ENCODE data around the gene LRRFIP2.
"Not testable (repeated sequence)": the region's sequence is repeated elsewhere in the genome, so short reads cannot be mapped to it uniquely, and the experiment has no call there.

Gene LRRFIP2

DNA sequence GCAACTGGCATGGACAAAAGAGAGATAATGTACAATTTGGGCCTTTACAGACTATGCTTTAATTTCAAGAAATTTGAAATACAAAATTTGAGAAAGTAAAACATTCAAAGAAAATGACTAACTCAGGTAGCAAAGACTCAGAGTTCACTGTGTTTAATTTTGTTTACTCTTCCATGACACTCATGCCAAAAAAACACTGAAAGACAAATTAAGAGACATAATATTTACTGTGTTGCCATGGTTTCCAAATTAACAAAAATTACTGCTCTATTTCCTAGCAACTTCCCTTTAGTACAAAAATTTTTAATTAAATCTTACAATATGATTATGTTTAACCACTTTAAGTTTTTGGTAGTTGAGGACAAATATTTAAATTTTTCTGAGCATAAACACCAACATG is 29.6 kb downstream of the LRRFIP2 start:
- DNase-seq (ENCODE audit: low read depth, low spot score): no peak

DNA sequence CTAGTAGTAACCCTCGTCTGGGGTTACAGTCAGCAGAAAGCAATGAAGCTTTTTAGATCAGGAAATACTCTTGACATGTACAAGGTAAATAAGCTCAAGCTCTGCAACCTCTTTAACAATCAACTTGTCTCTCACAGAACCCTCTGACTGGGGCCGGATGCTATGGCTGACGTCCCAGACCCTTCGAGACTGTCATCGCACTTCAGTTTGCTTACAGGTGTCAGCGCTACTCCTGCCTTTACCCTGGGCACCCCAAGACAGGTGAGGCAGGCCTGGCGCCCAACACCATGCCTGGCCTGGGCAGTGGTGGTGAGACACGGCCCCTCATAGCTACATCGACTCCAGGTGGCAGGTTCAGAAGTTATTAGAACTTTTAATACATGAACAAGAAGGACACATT is 30.6 kb downstream of the LRRFIP2 start:
- no peak for DNase-seq (ENCODE audit: low read depth, low spot score)

DNA sequence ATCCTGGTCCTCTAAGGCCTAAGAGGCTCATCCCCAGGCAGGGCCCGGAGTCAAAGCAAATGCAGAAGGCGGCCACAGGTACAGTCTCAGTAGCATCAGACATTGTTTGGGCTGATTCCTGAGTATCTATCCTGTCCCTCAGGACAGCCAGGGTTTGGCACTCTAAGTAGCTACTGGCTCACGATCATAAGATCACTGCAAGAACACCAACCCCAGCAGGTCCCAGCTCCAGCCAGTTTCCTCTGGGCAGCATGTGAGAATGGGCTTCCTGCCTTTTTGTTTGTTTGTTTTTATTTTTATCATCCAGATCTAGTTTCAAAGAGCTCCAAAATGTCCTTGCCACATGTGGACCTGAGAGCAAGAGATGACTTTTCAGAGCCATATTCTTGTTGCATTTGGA is 32.7 kb downstream of the LRRFIP2 start:
- no peak for DNase-seq (ENCODE audit: low read depth, low spot score)

DNA sequence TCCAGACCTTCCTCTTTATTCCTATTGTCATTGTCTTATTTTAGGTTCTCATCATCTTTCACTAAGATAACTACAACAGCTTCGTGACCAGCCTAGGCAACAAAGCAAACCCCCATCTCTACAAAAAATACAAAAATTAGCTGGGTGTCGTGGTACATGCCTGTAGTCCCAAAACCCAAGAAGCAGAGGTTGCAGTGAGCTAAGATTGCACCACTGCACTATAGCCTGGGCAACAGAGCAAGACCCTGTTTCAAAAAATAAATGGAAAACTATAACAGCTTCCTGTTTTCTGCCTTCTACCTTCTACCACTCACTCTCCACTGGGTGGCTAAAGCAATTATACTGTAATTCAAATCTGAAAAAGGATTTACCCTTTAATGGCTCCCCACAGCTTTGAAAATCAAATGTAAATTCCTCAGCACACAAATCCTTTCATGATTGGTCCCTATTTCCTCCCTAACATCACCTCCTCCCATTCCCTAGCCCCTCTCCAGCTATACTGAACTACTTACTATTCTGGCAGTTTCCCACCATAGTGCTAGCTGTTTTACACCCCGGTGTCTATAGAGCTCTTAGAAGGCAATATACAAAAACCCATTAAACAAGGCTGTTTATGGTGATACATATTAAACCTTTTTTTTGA is 33.4 kb downstream of the LRRFIP2 start:
- DNase-seq (ENCODE audit: low read depth, low spot score): no peak

DNA sequence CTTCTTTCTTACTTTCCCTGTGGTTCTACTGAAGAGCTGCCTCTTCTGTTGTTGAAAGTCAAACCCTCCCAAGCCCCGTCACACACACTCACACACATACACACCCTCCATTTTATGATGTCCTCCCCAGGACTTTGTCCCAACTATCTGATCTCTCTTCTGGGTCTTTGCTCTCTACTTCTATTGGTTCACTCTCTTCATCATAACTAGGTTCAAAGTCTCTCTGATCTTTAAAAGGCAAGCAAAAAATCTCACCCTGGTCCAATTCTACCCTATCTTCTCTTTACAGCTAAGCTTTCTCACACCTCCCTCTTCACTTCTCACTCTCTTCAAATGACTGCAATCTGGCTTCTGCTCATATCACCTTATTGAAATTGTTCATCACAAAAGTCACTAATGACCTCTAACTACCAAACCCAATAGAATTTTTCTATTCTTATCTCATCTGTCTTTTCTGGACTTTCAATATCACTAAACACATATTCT is 34.8 kb downstream of the LRRFIP2 start:
- no peak for DNase-seq (ENCODE audit: low read depth, low spot score)

DNA sequence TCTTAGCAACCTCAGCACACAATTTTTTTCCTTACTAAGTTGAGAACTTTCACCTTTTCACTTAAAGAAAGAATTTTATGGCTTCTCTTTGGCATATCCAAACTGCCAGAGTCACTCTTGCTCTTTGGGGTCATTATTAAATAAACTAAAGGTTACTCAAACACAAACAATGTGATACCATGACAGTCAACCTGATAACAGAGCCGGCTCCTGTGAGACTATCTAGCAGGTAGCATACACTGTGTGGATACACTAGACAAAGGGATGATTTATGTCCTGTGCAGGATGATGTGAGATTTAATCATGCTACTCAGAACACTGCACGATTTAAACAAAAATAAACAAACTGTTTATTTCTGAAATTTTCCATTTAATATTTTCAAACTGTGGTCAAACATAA is 35.6 kb downstream of the LRRFIP2 start:
- DNase-seq (ENCODE audit: low read depth, low spot score): no peak

DNA sequence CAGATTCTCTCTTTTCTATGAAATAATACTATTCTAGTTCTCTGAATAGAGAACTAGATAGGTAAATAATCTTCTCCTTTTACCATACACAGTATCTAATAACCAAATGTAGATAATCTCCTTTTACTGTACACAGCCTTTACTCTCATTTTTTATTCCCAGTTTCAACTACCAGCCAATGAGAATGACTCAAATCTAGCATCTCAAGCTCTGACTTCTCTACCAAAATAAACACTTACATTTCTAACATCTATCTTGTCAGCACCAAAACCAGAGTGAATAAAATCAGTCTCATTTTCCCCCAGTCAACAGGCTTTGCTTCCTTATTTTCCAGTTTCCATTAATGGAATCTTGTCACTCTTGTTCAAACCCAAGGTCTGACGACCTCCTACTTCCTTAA is 36.9 kb downstream of the LRRFIP2 start:
- DNase-seq (ENCODE audit: low read depth, low spot score): no peak

DNA sequence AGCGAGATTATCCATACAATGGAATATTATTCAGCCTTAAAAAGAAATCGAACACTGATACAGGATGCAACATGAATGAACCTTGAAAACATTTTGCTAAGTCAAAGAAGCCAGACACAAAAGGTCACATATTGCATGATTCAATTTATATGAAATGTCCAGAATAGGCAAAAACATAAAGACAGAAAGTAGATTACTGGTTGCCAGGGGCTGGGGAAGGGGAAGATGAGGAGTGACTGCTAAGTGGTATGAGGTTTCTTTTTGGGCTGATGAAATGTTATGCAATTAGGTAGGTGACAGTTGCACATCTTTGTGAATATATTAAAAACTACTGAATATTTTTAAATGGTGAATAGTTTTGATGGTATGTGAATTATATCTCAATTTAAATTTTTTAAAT is 38.3 kb downstream of the LRRFIP2 start:
- no peak for DNase-seq (ENCODE audit: low read depth, low spot score)

DNA sequence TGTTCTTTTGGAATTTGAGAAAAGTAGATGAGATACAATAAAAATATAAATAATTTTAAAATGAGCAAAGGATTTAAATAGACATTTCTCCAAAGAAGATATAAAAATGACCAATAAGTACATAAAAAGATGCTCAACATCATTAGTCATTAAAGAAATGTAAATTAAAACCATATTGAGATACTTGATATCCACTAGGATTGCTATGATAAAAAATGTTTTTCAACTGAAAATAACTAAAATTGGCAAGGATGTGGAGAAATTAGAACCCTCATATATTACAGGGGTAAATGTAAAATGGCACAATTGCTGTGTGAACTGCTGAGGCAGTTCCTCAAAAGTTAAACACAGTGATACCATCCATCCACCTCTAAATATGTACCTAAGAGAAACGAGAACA is 38.8 kb downstream of the LRRFIP2 start:
- DNase-seq (ENCODE audit: low read depth, low spot score): no peak

DNA sequence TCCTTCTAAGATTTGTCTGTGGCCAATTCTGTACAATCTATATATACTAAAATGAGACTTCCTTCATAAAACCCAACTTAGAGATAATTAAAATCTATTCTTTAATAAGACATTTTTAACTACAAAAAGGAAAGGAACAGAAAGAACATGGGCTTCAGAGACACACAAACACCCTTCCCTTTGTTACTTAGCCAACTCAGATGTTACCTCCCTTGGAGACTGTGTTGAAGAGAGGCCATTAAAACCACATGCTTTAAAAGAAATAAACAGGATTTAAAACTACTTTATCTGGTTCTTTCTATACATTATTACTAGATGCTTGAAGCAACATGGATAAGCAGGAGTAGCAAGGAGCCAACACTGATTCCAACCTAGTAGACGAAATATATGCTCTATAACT is 42.0 kb downstream of the LRRFIP2 start:
- DNase-seq (ENCODE audit: low read depth, low spot score): no peak

DNA sequence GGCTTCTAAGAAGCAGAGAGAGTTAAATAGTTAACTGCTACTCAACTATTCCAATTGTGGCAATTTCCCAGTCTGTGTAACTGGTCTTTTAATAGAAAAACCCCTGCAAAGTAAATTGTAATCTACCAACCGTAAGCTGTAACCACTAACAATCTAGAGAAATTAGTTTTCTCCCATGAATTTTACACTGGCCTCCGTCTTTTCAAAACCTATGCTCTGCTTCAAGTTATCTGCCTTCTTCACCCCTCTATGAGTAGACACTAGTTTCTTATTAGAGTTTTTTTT is 42.6 kb downstream of the LRRFIP2 start:
- no peak for DNase-seq (ENCODE audit: low read depth, low spot score)

DNA sequence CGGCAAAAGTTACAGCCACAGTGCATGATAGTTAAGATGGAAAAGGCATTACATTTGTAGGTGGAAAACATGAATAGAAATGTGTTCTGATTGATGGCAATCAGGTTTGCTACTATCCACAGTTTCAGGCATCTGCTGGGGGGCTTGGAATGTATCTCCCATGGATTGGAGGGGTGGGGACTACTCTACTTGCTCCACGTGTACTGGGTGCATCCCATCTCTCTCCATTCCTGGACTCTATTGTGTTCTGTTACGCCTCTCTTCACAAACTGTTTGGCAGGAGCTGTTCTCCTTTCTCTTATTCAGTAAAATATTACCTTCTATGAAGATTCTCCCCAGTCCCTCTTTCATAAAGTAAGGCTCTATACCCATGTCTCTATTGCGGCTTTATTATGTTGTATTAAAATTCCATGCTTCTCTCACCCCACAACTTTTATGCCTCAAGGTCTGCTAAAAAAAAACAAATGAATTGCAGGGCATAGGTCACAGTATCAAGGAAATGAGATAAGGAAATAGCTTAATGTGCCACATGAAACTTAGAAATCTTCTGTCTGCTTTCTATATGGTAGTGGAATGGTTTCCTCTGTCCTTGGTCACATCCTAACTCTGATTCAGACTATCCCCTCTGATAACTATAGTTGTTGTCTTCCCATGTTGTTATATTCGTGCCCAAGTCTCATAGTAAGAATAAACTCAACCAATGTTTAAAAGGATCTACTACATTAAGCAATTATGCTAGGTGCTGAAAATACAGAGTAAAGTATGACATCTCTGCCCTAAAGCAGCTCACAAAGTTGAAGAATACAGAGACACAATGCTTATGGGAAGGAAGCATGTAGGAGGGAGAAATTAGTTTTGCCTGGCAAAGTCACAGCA is 43.2 kb downstream of the LRRFIP2 start:
- DNase-seq (ENCODE audit: low read depth, low spot score): no peak

DNA sequence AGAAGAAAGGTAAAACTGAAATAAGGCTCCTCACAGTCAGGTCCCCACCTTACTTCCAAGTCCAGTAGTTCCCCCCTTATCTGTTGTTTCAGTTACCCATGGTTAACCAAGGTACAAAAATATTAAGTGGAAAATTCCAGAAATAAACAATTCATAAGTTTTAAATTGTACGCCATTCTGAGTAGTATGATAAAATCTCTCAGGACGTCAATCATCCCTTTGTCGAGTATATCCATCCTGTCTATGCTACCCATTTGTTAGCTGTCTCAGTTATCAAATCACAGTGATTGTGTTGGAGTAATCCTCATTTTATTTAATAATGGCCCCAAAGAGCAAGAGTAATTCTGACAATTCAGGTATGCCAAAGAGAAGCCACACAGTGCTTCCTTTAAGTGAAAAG is 43.9 kb downstream of the LRRFIP2 start:
- no peak for DNase-seq (ENCODE audit: low read depth, low spot score)

DNA sequence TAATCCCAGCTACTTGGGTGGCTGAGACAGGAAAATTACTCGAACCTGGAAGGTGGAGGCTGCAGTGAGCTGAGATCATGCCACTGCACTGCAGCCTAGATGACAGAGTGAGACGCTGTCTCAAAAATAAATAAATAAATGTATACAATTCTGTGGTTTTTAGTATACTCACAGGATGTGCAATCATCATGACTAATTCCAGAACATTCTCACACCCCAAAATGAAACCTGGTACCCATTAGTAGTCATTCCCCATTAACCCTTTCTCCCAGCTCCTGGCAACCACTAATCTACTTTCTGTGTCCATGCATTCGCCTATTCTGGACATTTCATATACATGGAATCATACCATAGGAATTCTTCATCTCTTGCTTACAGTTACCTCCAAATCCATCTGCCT is 44.5 kb downstream of the LRRFIP2 start:
- DNase-seq (ENCODE audit: low read depth, low spot score): no peak

DNA sequence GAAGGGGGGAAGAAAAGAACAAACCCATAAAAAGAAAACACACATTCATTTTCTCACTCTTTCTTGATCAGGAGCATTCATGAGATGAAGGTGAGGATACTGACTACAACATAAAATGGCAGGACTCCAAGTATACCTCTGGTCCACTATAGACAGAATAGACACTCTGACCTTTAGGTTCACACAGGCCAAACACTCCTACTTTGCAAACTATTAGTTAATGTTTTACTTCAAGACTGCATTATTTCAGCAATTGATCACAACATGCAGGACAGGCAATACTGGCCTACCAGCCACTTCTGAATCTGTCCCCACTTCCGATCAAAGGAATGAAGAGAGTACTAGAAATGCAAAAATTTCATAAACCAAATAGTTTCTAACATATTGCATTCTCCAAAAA is 47.0 kb downstream of the LRRFIP2 start:
- no peak for DNase-seq (ENCODE audit: low read depth, low spot score)

DNA sequence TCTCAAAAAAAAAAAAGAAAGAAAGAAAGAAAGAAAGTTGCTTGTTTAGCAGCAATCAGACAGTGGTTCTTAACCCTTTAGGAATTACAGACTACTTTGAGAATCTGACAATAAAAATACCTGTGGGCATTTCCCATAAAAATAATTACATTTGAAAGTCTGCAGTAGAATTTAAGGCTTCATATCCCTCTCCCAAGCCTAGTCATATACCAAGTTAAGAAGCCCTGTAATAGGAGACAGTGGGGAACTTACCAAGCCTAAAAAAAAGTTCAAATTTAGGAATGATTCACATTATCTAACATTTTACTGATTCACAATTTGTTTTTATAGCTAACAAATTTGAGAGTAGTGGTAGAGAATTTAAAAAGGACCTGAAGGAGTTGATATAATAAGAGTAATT is 47.5 kb downstream of the LRRFIP2 start:
- no peak for DNase-seq (ENCODE audit: low read depth, low spot score)

DNA sequence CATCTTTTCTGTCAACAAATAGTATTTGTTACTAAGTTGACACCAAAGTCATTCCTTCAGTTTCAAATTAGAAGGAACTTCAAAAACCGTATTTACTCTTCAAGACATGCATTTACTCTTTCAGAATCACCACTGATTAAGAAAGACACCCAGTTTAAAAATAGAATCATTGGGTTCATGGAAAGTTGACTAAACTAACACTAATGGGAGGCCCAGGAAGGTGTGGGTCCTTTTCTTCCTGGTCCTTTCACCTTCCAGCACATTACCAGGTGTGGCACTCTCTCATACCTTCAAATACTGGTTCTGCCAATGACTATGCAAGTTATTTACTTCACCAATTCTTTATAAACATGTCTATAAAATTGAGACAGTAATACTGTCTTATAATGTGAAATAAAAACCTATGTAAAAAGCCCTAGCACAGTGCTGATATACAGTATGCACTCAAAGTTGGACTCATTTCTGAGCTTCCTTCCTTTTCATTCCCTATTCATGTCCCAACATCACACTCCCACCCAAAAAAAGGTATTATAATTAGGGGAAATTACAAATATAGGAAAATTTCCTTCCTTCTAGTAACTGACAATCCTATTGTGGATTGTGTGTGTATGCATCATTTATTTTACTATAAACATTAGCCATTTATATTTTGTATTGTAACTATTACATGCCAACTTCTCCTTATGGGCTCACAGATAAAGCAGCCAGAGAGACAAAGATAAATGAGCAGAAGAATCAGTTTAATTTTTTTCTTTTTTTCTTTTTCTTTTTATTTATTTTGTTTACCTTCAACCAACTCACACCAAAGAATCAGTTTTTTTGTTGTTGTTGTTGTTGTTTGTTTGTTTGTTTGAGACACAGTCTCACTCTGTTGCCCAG is 48.9 kb downstream of the LRRFIP2 start:
- no peak for DNase-seq (ENCODE audit: low read depth, low spot score)

DNA sequence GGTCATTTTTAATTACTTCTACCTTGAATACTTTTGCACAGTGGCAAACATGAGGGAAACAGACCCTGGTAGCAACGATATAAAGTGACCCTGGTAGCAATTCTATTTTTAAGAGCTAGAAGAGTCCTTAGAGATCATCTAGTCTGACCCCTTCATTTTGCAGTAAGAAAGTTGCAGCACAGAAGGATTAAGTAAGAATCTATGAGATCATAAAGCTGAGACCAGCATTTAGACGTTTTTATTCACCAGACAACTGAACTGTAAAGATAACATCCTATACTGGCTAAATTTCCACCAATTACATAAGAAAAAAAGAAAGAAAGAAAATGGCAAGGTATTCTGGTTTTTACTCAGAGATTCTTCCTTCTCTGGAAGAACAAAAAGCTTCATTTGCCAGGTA is 49.9 kb downstream of the LRRFIP2 start:
- no peak for DNase-seq (ENCODE audit: low read depth, low spot score)

DNA sequence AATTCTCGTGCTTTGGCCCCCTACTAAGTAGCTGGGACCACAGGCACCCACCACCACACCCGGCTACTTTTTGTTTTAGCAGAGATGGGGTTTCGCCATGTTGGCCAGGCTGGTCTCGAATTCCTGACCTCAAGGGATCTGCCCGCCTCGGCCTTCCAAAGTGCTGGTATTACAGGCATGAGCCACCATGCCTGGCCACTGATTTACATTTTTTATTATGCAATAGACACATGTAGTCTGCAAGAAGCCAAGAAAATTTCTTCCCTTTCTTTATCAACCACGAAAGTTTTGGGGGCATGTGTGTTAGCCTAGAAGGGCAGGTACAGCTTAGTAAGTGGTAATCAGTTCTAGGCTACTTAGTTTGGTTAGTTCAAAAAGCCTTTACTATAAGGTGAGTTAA is 51.1 kb downstream of the LRRFIP2 start:
- no peak for DNase-seq (ENCODE audit: low read depth, low spot score)

DNA sequence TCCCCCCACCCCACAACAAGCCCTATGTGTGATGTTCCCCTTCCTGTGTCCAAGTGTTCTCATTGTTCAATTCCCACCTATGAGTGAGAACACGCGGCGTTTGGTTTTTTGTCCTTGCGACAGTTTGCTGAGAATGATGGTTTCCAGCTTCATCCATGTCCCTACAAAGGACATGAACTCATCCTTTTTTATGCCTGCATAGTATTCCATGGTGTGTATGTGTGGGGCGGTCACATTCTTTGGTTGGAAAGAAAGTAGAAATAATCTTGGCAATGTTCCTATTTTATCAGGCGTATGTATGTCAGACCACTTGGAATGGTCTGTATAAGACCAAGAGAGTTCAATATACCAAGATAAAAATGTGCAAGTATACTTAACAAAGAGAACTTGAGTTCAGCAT is 52.3 kb downstream of the LRRFIP2 start:
- not testable (repeated sequence) for DNase-seq (ENCODE audit: low read depth, low spot score)

DNA sequence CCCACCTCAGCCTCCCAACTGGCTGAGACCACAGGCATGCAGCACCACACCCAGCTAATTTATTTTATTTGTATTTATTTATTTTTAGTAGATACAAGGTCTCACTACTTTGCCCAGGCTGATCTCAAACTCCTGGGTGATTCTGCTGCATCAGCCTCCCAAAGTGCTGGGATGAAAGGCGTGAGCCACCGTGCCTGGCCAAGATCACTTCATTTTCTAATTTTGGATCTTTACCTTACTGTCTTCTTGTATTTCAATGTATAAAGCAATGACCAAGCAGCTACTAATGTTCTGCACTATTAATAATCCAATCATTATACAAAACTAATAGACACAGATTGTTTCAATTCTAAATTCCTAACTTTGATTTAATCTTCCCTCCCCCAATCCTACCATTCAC is 56.2 kb downstream of the LRRFIP2 start:
- DNase-seq (ENCODE audit: low read depth, low spot score): no peak

DNA sequence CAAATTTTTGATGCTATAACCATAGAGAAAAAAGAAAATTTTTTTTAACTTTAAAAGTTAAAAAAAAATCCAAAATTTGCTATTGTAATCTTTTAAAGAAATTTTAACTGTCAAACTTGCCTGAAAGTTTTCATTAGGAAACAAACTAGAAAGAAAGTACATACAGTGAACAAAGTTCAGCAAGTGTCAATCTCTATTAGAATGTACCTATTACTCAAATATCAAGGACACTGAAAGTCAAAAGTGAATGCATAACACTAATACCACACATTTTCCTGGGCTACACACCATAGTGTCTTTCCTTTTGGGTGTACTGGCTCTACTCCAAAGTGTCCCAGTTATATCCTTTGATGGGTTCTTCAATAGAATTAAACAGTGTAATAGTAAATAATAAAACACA is 56.8 kb downstream of the LRRFIP2 start:
- no peak for DNase-seq (ENCODE audit: low read depth, low spot score)

DNA sequence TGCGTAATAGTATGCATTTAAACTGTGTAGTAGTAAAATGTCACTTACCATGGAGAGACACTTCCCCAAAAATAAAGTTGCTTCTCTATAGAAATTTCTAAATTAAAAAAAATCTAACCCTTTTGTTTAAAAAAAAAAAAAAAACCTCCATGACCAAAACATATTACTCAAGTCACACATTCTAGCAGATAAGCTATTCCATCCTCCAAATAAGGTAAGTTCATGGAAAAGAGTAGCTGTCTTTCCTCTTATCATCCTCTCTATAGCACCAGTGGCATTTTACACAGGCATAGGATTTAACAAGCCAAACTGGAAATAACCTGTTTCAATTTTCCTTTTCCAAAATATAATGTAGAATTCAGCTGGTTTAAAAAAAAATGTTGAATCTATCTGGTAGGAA is 57.4 kb downstream of the LRRFIP2 start:
- no peak for DNase-seq (ENCODE audit: low read depth, low spot score)
